HCT116 (cell line): ENCODE data around the gene HDAC7.

Experiments used
- CEBPB ChIP-seq: IDR thresholded peaks from 2 replicates; pipeline ENCODE4 v1.6.1; 2012; ENCODE audit warnings: low read depth
- CTCF ChIP-seq, 3 experiments: fragments of 200-600 bp in 1 of 3; sonication (generic) in 1 of 3; IDR thresholded peaks in 2 of 3; conservative IDR thresholded peaks in 1 of 3; 2 replicates each; pipeline ENCODE4 v1.5.1; 2012 to 2017; ENCODE audit warnings: low read depth in 2 of 3, low read length in 2 of 3, antibody characterized with exemption in 1 of 3, borderline replicate concordance in 1 of 3, control low read depth in 1 of 3, mild to moderate bottlenecking in 1 of 3, mixed read lengths in 1 of 3, mixed run types in 1 of 3, moderate library complexity in 1 of 3; ENCODE audit not compliant: insufficient read depth in 1 of 3
- POLR2A ChIP-seq: IDR thresholded peaks from 2 replicates; pipeline ENCODE4 v1.7.0; 2011; ENCODE audit warnings: borderline replicate concordance; ENCODE audit not compliant: insufficient read depth, insufficient read length; ENCODE audit errors: extremely low read depth
- POLR2AphosphoS5 ChIP-seq: IDR thresholded peaks from 2 replicates; pipeline ENCODE4 v1.6.1; 2011; ENCODE audit warnings: mild to moderate bottlenecking, low read depth, low read length, moderate library complexity
- REST ChIP-seq: IDR thresholded peaks from 2 replicates; pipeline ENCODE4 v1.6.1; 2012; ENCODE audit warnings: low read depth
- SIN3A ChIP-seq: IDR thresholded peaks from 2 replicates; pipeline ENCODE4 v1.6.1; 2012; ENCODE audit warnings: low read depth
- SP1 ChIP-seq: IDR thresholded peaks from 2 replicates; pipeline ENCODE4 v1.6.1; 2012; ENCODE audit warnings: low read depth
- TCF7L2 ChIP-seq: IDR thresholded peaks from 2 replicates; pipeline ENCODE4 v1.7.0; 2011; ENCODE audit warnings: borderline replicate concordance, inconsistent platforms; ENCODE audit not compliant: insufficient read depth, insufficient read length; ENCODE audit errors: extremely low read depth
- YY1 ChIP-seq: IDR thresholded peaks from 2 replicates; pipeline ENCODE4 v1.6.1; 2011; ENCODE audit warnings: low read length, low read depth, moderate library complexity, mild to moderate bottlenecking; ENCODE audit not compliant: insufficient replicate concordance; ENCODE audit errors: extremely low read depth
- ZFX ChIP-seq: fragments of 450-650 bp; IDR thresholded peaks from 2 replicates; pipeline ENCODE4 v1.6.1; 2017
- TF ChIP-seq, protein P1 (sequence below): IDR thresholded peaks from 2 replicates; pipeline ENCODE4 v1.6.1; 2012

DNA sequence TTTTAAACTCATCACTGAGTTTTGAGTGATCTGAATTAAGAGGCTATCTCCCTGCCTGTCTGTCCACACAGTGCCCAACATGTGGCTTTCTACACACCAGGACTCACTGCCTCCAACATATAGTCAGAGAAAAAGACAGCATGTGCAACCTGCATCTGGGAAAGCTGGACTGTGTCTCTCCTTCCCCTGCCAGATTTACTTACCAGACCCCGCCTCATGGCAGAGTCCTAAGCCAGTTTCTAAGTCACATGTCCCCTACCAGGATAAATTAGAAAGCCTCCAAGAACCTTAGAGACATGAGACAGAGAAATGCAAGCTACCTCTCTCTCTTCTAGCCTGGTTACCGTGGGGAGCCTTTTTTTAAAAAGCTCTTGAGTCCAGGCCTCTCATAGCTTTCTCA is 2.7 kb upstream of the HDAC7 start:
- TF ChIP-seq, protein P1, sequence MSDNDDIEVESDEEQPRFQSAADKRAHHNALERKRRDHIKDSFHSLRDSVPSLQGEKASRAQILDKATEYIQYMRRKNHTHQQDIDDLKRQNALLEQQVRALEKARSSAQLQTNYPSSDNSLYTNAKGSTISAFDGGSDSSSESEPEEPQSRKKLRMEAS, result no peak
- no peak for TF ChIP-seq POLR2A
- no peak for TF ChIP-seq REST
- TF ChIP-seq YY1, result no peak
- TF ChIP-seq ZFX, result no peak
- TF ChIP-seq CEBPB, result no peak
- TF ChIP-seq SIN3A, result no peak
- no peak for TF ChIP-seq TCF7L2
- TF ChIP-seq CTCF (IDR thresholded peaks at IDR 0.05 in 2 of 3, conservative IDR thresholded peaks at IDR 0.05 in 1 of 3; ENCODE audit: borderline replicate concordance in 1 of 3, insufficient read depth in 1 of 3, low read depth in 2 of 3, low read length in 2 of 3), result no peak
- no peak for TF ChIP-seq SP1
- no peak for TF ChIP-seq POLR2AphosphoS5
